Neural progenitor cell (in vitro differentiated cells): ENCODE results near the gene OR5H1. TPM values are rescaled to one million over a fixed set of nuclear protein-coding genes. Genes with fewer than 3 reads are reported as not detected.

Experiments
- DNase-seq: peaks from one replicate; pipeline ENCODE4 v3.0.0-alpha.2; 2016; ENCODE audit warnings: low spot score
- H2AFZ ChIP-seq: fragments of 200-600 bp; sonication (generic); replicated peaks from 2 replicates; pipeline ENCODE4 v1.6.1; 2016; ENCODE audit warnings: antibody characterized with exemption
- H3F3A ChIP-seq: fragments of 200-600 bp; sonication (generic); 2 replicates; pipeline ENCODE4 v1.6.1; 2016; ENCODE audit warnings: antibody characterized with exemption, low read depth
- H3K27ac ChIP-seq: fragments of 200-600 bp; sonication (generic); 2 replicates; pipeline ENCODE4 v1.5.1; 2016; ENCODE audit warnings: mild to moderate bottlenecking
- H3K27me3 ChIP-seq: fragments of 200-600 bp; sonication (generic); 2 replicates; pipeline ENCODE4 v1.6.1; 2016; ENCODE audit warnings: mild to moderate bottlenecking, moderate library complexity
- H3K36me3 ChIP-seq: fragments of 200-600 bp; sonication (generic); 2 replicates; pipeline ENCODE4 v1.5.1; 2016
- H3K4me1 ChIP-seq: fragments of 200-600 bp; sonication (generic); 2 replicates; pipeline ENCODE4 v1.6.1; 2016; ENCODE audit warnings: mixed run types
- H3K4me2 ChIP-seq: fragments of 200-600 bp; sonication (generic); 2 replicates; pipeline ENCODE4 v1.6.1; 2016
- H3K4me3 ChIP-seq: fragments of 200-600 bp; sonication (generic); 2 replicates; pipeline ENCODE4 v1.5.1; 2016
- H3K79me2 ChIP-seq: fragments of 200-600 bp; sonication (generic); 2 replicates; pipeline ENCODE4 v1.6.1; 2016; ENCODE audit warnings: low read depth
- H3K9ac ChIP-seq: fragments of 200-600 bp; sonication (generic); 2 replicates; pipeline ENCODE4 v1.6.1; 2016
- H3K9me3 ChIP-seq: fragments of 200-600 bp; sonication (generic); 2 replicates; pipeline ENCODE4 v1.5.1; 2016; ENCODE audit warnings: low read depth
- H4K20me1 ChIP-seq: fragments of 200-600 bp; sonication (generic); 2 replicates; pipeline ENCODE4 v1.6.1; 2016; ENCODE audit warnings: low read depth
- H3K27ac Mint-ChIP-seq: 3 replicates; pipeline ENCODE4 v1.8.0; 2021; ENCODE audit warnings: mixed read lengths
- H3K27me3 Mint-ChIP-seq: 2 replicates; pipeline ENCODE4 v1.8.0; 2022; ENCODE audit warnings: low read depth, mild to moderate bottlenecking, inconsistent platforms, moderate library complexity, mixed read lengths; ENCODE audit not compliant: insufficient read depth
- H3K36me3 Mint-ChIP-seq: 3 replicates; pipeline ENCODE4 v1.8.0; 2021; ENCODE audit warnings: mixed read lengths
- H3K4me1 Mint-ChIP-seq: 3 replicates; pipeline ENCODE4 v1.8.0; 2021; ENCODE audit warnings: mixed read lengths
- H3K4me3 Mint-ChIP-seq: 3 replicates; pipeline ENCODE4 v1.8.0; 2021; ENCODE audit warnings: mild to moderate bottlenecking, moderate library complexity, mixed read lengths
- H3K9me3 Mint-ChIP-seq: 3 replicates; pipeline ENCODE4 v1.8.0; 2020; ENCODE audit warnings: mixed read lengths
- CTCF ChIP-seq: fragments of 200-600 bp; sonication (generic); IDR thresholded peaks from 2 replicates; pipeline ENCODE4 v1.5.1; 2017; ENCODE audit warnings: antibody characterized with exemption, mild to moderate bottlenecking
- EZH2 ChIP-seq: fragments of 200-600 bp; sonication (generic); IDR thresholded peaks from 2 replicates; pipeline ENCODE4 v1.6.1; 2017; ENCODE audit warnings: antibody characterized with exemption, mild to moderate bottlenecking, moderate library complexity
- EZH2phosphoT487 ChIP-seq: fragments of 200-600 bp; sonication (generic); IDR thresholded peaks from 2 replicates; pipeline ENCODE4 v1.6.1; 2017; ENCODE audit warnings: antibody characterized with exemption
- total RNA-seq: library from RNA; depleted of rRNA; stranded (reverse); fragments of >200 nt; gene quantifications from 2 replicates; pipeline ENCODE4 v1.2.3, GENCODE V29; 2015; ENCODE audit warnings: low replicate concordance

Gene OR5H1
- total RNA-seq, 1 donor from 2014 or later = not detected

- H3K4me1 ChIP-seq = no peaks in the 10 kb centered on the region
- Mint-ChIP-seq H3K27ac (no peak overlapping the region), H3K36me3 (no peaks in the 10 kb centered on the region), H3K9me3 (no peaks in the 10 kb centered on the region), H3K4me1 (no peaks in the 10 kb centered on the region), H3K4me3 (no peak overlapping the region), H3K27me3 (no peaks in the 10 kb centered on the region)
- H3K79me2 ChIP-seq = no peaks in the 10 kb centered on the region
- H3K36me3 ChIP-seq = no peaks in the 10 kb centered on the region
- no peak overlapping the region for H3K4me3 ChIP-seq
- no peak for DNase-seq
- no peaks in the 10 kb centered on the region for H3K9me3 ChIP-seq
- no peaks in the 10 kb centered on the region for H3F3A ChIP-seq
- no peak overlapping the region for H3K9ac ChIP-seq
- TF ChIP-seq CTCF (no peak), EZH2 (no peak), EZH2phosphoT487 (no peak)
- H3K27ac ChIP-seq = no peak overlapping the region
- no peak overlapping the region for H3K4me2 ChIP-seq
- H2AFZ ChIP-seq = no peak overlapping the region
- no peaks in the 10 kb centered on the region for H4K20me1 ChIP-seq
- no peaks in the 10 kb centered on the region for H3K27me3 ChIP-seq
Observed at GRCh38 chr3:98151241-98151640, 20.7 kb downstream of the OR5H1 start.

- H3K4me2 ChIP-seq = no peak within 1 kb of the TSS
- H3K9me3 ChIP-seq = no peaks in the 10 kb centered on the region
- Mint-ChIP-seq H3K36me3 (no peaks in the 10 kb centered on the region), H3K27ac (no peak within 1 kb of the TSS), H3K27me3 (peaks cover 2% of the 10 kb centered on the region), H3K4me3 (no peak within 1 kb of the TSS), H3K9me3 (no peaks in the 10 kb centered on the region), H3K4me1 (no peaks in the 10 kb centered on the region)
- no peaks in the 10 kb centered on the region for H3K36me3 ChIP-seq
- no peak within 1 kb of the TSS for H2AFZ ChIP-seq
- no peaks in the 10 kb centered on the region for H3K79me2 ChIP-seq
- no peaks in the 10 kb centered on the region for H4K20me1 ChIP-seq
- DNase-seq = no peak
- no peak within 1 kb of the TSS for H3K27ac ChIP-seq
- no peak within 1 kb of the TSS for H3K9ac ChIP-seq
- TF ChIP-seq CTCF (no peak), EZH2phosphoT487 (no peak), EZH2 (no peak)
- no peaks in the 10 kb centered on the region for H3K4me1 ChIP-seq
- H3K4me3 ChIP-seq = no peak within 1 kb of the TSS
- H3F3A ChIP-seq = no peaks in the 10 kb centered on the region
- no peaks in the 10 kb centered on the region for H3K27me3 ChIP-seq
Observed at GRCh38 chr3:98166396-98166795, 35.9 kb downstream of the OR5H1 start, which contains the start of gene OR5H15. TSS of gene OR5H15 (plus strand) at chr3:98166696. CDS start at chr3:98168700, 2,004 bp downstream.

DNA sequence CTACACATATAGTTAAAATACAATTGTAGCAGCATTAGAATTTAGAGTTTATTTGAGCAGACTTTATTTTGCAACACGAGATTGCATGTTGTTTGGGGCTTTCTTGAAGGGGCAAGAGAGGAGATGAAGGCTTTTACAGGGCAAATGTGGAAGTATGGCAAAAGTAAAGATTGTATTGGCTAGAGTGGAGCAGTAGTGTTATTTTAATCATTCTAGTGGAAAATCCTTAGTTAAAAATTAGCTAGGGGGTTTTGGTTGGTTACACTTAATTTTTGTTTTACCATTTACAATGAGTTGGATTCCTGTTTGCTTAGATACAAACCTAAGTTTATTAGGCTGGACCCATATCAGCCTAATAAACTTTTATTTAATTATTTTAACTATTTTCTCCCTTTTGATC, 40.5 kb downstream of the OR5H1 start:
- H2AFZ ChIP-seq = no peak overlapping the region
- Mint-ChIP-seq H3K4me3 (no peak overlapping the region), H3K36me3 (no peaks in the 10 kb centered on the region), H3K4me1 (no peaks in the 10 kb centered on the region), H3K9me3 (peaks cover 4% of the 10 kb centered on the region), H3K27ac (no peak overlapping the region), H3K27me3 (peaks cover 4% of the 10 kb centered on the region)
- H3F3A ChIP-seq = no peaks in the 10 kb centered on the region
- H3K27me3 ChIP-seq = no peaks in the 10 kb centered on the region
- no peak overlapping the region for H3K4me2 ChIP-seq
- no peak overlapping the region for H3K9ac ChIP-seq
- TF ChIP-seq EZH2phosphoT487 = no peak
- no peak for TF ChIP-seq CTCF
- no peak for TF ChIP-seq EZH2
- no peaks in the 10 kb centered on the region for H4K20me1 ChIP-seq
- H3K36me3 ChIP-seq = no peaks in the 10 kb centered on the region
- H3K9me3 ChIP-seq = peaks cover 7% of the 10 kb centered on the region
- no peak overlapping the region for H3K4me3 ChIP-seq
- DNase-seq = no peak
- H3K4me1 ChIP-seq = no peaks in the 10 kb centered on the region
- no peaks in the 10 kb centered on the region for H3K79me2 ChIP-seq
- H3K27ac ChIP-seq = no peak overlapping the region
